ENCODE results near the gene CHCHD1.
A peak's percentile ranks its signal among the peaks of the same experiment; 100 is the strongest.
"Not testable (repeated sequence)": the region's sequence is repeated elsewhere in the genome, so short reads cannot be mapped to it uniquely, and the experiment has no call there.

Gene CHCHD1

GRCh38 chr10:73781879-73782748 lies at the start of gene CHCHD1:
CHCHD1 (plus strand) TSS chr10:73782048; CDS start chr10:73782076, 28 bp downstream.
- DNase-seq = peak; percentile 91 to 92

- DNase-seq = no peak
These were observed 49.4 kb upstream of the CHCHD1 start for GRCh38 chr10:73732426-73732825.

GRCh38 chr10:73732931-73733623 lies 48.8 kb upstream of the CHCHD1 start:
- DNase-seq = no peak

- no peak for DNase-seq
These were observed 47.7 kb upstream of the CHCHD1 start for GRCh38 chr10:73734028-73734720.

GRCh38 chr10:73734796-73735305 lies 47.0 kb upstream of the CHCHD1 start:
- DNase-seq = no peak

GRCh38 chr10:73740501-73741254 lies 41.2 kb upstream of the CHCHD1 start:
- DNase-seq = not testable (repeated sequence)

GRCh38 chr10:73742454-73742734 lies 39.5 kb upstream of the CHCHD1 start:
- DNase-seq = no peak

- no peak for DNase-seq
These were observed 38.4 kb upstream of the CHCHD1 start for GRCh38 chr10:73743327-73743904.

GRCh38 chr10:73743905-73744663 lies 37.8 kb upstream of the CHCHD1 start, which contains the start of gene SEC24C:
SEC24C (plus strand) TSS chr10:73744372; CDS start chr10:73746833, 2,461 bp downstream.
- DNase-seq = peak; percentile 89 to 91

GRCh38 chr10:73744664-73744975 lies 37.2 kb upstream of the CHCHD1 start:
- peak; percentile 47 to 51 for DNase-seq

GRCh38 chr10:73746721-73747120 lies 35.1 kb upstream of the CHCHD1 start:
- no peak for DNase-seq

GRCh38 chr10:73750819-73751218 lies 31.0 kb upstream of the CHCHD1 start:
- DNase-seq = no peak

GRCh38 chr10:73756183-73756582 lies 25.7 kb upstream of the CHCHD1 start:
- DNase-seq = no peak

GRCh38 chr10:73758704-73759511 lies 22.9 kb upstream of the CHCHD1 start:
- DNase-seq = no peak

GRCh38 chr10:73759512-73760115 lies 22.2 kb upstream of the CHCHD1 start:
- no peak for DNase-seq

- no peak for DNase-seq
These were observed 20.1 kb upstream of the CHCHD1 start for GRCh38 chr10:73761781-73762180.

- DNase-seq = no peak
These were observed 18.9 kb upstream of the CHCHD1 start for GRCh38 chr10:73762915-73763314.

GRCh38 chr10:73763343-73763742 lies 18.5 kb upstream of the CHCHD1 start:
- DNase-seq = no peak

- DNase-seq = no peak
These were observed 16.8 kb upstream of the CHCHD1 start for GRCh38 chr10:73765066-73765465.

GRCh38 chr10:73768881-73769280 lies 13.0 kb upstream of the CHCHD1 start:
- peak in 1 of 2 donors; percentile 25 for DNase-seq

Data from stimulated activated CD4-positive, alpha-beta T cell treated with anti-CD3 and anti-CD28 coated beads, Interleukin-2, amount 100 ng/mL, for 48 hours (primary cell).